ENCODE results near the gene TRERF1. TPM values are rescaled to one million over a fixed set of nuclear protein-coding genes. Genes with fewer than 3 reads are reported as not detected.

Gene TRERF1
- polyA plus RNA-seq, 1 of the 3 experiments (the other 2 are of a cell fraction) = 3.6 TPM

DNA sequence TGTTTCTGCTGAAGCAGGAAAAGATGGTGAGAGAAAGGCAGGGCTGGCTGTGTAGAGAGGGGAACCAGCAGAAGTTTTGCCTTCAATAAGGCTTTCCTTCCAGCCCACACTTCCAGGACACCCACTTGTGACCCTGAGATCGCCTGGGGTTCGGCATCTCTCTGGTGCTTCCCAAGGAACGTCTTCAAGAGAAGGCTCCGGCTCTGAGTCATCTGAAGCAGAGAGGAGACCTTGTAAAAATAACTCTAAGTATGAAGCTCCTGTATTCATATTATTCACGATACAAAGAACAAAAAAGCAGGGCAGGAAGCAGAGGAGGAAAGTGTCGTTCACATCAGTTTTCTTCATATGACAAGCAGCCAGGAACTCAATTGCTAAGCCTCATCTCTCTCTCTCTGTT, 138.7 kb downstream of the TRERF1 start:
- Histone ChIP-seq H4K20me1 (ENCODE audit: insufficient read depth) (no peaks in the 10 kb centered on the region), H3K9me2 (no peaks in the 10 kb centered on the region), H3K9me3 (no peaks in the 10 kb centered on the region), H3K4me1 (ENCODE audit: control insufficient read depth in 1 of 2, insufficient read depth in 2 of 2, low read depth in 1 of 2, low read length in 1 of 2) (peaks cover 0 to 26% of the 10 kb centered on the region in 2 experiments; a peak in 3 of 4 replicates), H3K9ac (no peak overlapping the region), H3F3A (replicated peaks; ENCODE audit: insufficient read depth) (peaks cover 14% of the 10 kb centered on the region), H2AFZ (ENCODE audit: low read depth) (no peak overlapping the region), H3K79me2 (ENCODE audit: insufficient read depth) (peaks cover 6% of the 10 kb centered on the region), H3K36me3 (replicated peaks in 1 of 2; ENCODE audit: control insufficient read depth in 1 of 2, insufficient read depth in 2 of 2, low read length in 1 of 2) (peaks cover 0 to 6% of the 10 kb centered on the region in 2 experiments), H3K27me3 (ENCODE audit: insufficient read depth) (no peaks in the 10 kb centered on the region), H3K4me3 (ENCODE audit: low read depth in 2 of 2, low read length in 1 of 2) (no peak overlapping the region), H3K4me2 (peak overlapping the region; percentile 36; the same call in 1 of the 2 replicates), H3K27ac (ENCODE audit: low read depth in 2 of 2, low read length in 1 of 2) (peak overlapping the region in 1 of 2 experiments; percentile 97; a peak in 2 of 4 replicates)
- no peak for DNase-seq
- WGBS (ENCODE audit: low lambda C conversion rate) = 57% methylated on average over 6 of the region's 6 CpGs
- ChIA-PET CTCF (interaction anchor here (4.4 kb wide), 1 partner anchor 235 kb away, joined by 21 read pairs; no protein-coding TSS in a partner anchor), POLR2A (no interaction called here)
- TF ChIP-seq FOSL2 (IDR thresholded peaks at IDR 0.05; ENCODE audit: borderline replicate concordance, low read depth) = peak; percentile 41; the same call in 1 of the 2 replicates
- TF ChIP-seq, protein P1, sequence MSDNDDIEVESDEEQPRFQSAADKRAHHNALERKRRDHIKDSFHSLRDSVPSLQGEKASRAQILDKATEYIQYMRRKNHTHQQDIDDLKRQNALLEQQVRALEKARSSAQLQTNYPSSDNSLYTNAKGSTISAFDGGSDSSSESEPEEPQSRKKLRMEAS (IDR thresholded peaks at IDR 0.05; ENCODE audit: low read depth) = no peak

DNA sequence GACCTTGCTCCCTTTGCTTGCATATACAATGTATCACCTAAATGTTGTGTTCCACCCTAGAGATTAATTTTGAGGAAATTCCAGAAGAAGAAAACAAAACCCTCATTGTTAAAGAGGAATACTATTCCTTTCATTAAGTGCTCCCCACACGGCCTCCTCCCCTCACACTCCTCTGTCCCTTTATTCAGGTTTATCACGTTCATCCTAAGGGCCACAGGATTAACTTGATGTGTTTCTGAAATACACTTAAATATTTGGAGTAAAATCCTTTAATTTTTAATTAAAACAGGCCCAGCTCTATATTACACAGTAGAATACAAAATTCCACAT, 144.6 kb downstream of the TRERF1 start:
- H3K27me3 ChIP-seq (ENCODE audit: insufficient read depth) = no peaks in the 10 kb centered on the region
- POLR2A ChIA-PET = no interaction called here
- 100% methylated on average over 2 of the region's 2 CpGs for WGBS (ENCODE audit: low lambda C conversion rate)
- H3F3A ChIP-seq (replicated peaks; ENCODE audit: insufficient read depth) = no peaks in the 10 kb centered on the region
- no peaks in the 10 kb centered on the region for H3K4me1 ChIP-seq (ENCODE audit: control insufficient read depth in 1 of 2, insufficient read depth in 2 of 2, low read depth in 1 of 2, low read length in 1 of 2)
- no peak overlapping the region for H3K27ac ChIP-seq (ENCODE audit: low read depth in 2 of 2, low read length in 1 of 2)
- no peaks in the 10 kb centered on the region for H3K9me3 ChIP-seq
- CTCF ChIA-PET = interaction anchor here (0.6 to 5.2 kb wide), 4 partner anchors 46 to 240 kb away, joined by 3 to 54 read pairs (median 6); no protein-coding TSS in a partner anchor
- no peaks in the 10 kb centered on the region; the same call in 1 of the 2 replicates for H3K79me2 ChIP-seq (ENCODE audit: insufficient read depth)
- no peaks in the 10 kb centered on the region for H3K9me2 ChIP-seq
- no peak overlapping the region for H3K9ac ChIP-seq
- no peak overlapping the region for H3K4me3 ChIP-seq (ENCODE audit: low read depth in 2 of 2, low read length in 1 of 2)
- no peak overlapping the region for H2AFZ ChIP-seq (ENCODE audit: low read depth)
- H3K36me3 ChIP-seq (replicated peaks in 1 of 2; ENCODE audit: control insufficient read depth in 1 of 2, insufficient read depth in 2 of 2, low read length in 1 of 2) = peaks cover 0 to 3% of the 10 kb centered on the region in 2 experiments
- H3K4me2 ChIP-seq = no peak overlapping the region
- no peak for DNase-seq
- H4K20me1 ChIP-seq (ENCODE audit: insufficient read depth) = no peaks in the 10 kb centered on the region
- TF ChIP-seq, protein P2, sequence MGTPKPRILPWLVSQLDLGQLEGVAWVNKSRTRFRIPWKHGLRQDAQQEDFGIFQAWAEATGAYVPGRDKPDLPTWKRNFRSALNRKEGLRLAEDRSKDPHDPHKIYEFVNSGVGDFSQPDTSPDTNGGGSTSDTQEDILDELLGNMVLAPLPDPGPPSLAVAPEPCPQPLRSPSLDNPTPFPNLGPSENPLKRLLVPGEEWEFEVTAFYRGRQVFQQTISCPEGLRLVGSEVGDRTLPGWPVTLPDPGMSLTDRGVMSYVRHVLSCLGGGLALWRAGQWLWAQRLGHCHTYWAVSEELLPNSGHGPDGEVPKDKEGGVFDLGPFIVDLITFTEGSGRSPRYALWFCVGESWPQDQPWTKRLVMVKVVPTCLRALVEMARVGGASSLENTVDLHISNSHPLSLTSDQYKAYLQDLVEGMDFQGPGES (IDR thresholded peaks at IDR 0.05; ENCODE audit: low read depth, low read length) = no peak
- TF ChIP-seq NRF1 (IDR thresholded peaks at IDR 0.05; ENCODE audit: low read depth, low read length) (no peak), CHD2 (IDR thresholded peaks at IDR 0.05; ENCODE audit: low read length, partially characterized antibody) (no peak), GABPA (IDR thresholded peaks at IDR 0.05; ENCODE audit: low read depth) (no peak), RAD21 (IDR thresholded peaks at IDR 0.05; ENCODE audit: low read length) (no peak), TCF12 (IDR thresholded peaks at IDR 0.05) (no peak), POLR2AphosphoS5 (IDR thresholded peaks at IDR 0.05; ENCODE audit: low read depth, low read length) (no peak), RFX5 (IDR thresholded peaks at IDR 0.05; ENCODE audit: low read length) (no peak), GATA2 (CRISPR knock-in tag; IDR thresholded peaks at IDR 0.05) (no peak), ELF1 (IDR thresholded peaks at IDR 0.05) (no peak), NFIC (IDR thresholded peaks at IDR 0.05; ENCODE audit: borderline replicate concordance) (no peak)
- TF ChIP-seq, protein P3, sequence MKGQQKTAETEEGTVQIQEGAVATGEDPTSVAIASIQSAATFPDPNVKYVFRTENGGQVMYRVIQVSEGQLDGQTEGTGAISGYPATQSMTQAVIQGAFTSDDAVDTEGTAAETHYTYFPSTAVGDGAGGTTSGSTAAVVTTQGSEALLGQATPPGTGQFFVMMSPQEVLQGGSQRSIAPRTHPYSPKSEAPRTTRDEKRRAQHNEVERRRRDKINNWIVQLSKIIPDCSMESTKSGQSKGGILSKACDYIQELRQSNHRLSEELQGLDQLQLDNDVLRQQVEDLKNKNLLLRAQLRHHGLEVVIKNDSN (IDR thresholded peaks at IDR 0.05; ENCODE audit: borderline replicate concordance, low read depth) = no peak
- TF ChIP-seq, protein P1 (IDR thresholded peaks at IDR 0.05; ENCODE audit: low read depth) = no peak
- TF ChIP-seq, protein P4, sequence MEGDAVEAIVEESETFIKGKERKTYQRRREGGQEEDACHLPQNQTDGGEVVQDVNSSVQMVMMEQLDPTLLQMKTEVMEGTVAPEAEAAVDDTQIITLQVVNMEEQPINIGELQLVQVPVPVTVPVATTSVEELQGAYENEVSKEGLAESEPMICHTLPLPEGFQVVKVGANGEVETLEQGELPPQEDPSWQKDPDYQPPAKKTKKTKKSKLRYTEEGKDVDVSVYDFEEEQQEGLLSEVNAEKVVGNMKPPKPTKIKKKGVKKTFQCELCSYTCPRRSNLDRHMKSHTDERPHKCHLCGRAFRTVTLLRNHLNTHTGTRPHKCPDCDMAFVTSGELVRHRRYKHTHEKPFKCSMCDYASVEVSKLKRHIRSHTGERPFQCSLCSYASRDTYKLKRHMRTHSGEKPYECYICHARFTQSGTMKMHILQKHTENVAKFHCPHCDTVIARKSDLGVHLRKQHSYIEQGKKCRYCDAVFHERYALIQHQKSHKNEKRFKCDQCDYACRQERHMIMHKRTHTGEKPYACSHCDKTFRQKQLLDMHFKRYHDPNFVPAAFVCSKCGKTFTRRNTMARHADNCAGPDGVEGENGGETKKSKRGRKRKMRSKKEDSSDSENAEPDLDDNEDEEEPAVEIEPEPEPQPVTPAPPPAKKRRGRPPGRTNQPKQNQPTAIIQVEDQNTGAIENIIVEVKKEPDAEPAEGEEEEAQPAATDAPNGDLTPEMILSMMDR (IDR thresholded peaks at IDR 0.05) = no peak
- TF ChIP-seq, protein P5, sequence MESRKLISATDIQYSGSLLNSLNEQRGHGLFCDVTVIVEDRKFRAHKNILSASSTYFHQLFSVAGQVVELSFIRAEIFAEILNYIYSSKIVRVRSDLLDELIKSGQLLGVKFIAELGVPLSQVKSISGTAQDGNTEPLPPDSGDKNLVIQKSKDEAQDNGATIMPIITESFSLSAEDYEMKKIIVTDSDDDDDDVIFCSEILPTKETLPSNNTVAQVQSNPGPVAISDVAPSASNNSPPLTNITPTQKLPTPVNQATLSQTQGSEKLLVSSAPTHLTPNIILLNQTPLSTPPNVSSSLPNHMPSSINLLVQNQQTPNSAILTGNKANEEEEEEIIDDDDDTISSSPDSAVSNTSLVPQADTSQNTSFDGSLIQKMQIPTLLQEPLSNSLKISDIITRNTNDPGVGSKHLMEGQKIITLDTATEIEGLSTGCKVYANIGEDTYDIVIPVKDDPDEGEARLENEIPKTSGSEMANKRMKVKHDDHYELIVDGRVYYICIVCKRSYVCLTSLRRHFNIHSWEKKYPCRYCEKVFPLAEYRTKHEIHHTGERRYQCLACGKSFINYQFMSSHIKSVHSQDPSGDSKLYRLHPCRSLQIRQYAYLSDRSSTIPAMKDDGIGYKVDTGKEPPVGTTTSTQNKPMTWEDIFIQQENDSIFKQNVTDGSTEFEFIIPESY (IDR thresholded peaks at IDR 0.05; ENCODE audit: borderline replicate concordance, low read depth) = no peak

All from SK-N-SH (cell line).